Muscle layer of duodenum (tissue), 2 donors: Measurements from ENCODE around the gene CLEC18A.
"Not testable (repeated sequence)": the region's sequence is repeated elsewhere in the genome, so short reads cannot be mapped to it uniquely, and the experiment has no call there.

Source experiments
- H3K27ac ChIP-seq: one replicate; pipeline ENCODE4 v1.7.0; 2013; ENCODE audit warnings: mild to moderate bottlenecking, low read length
- H3K27me3 ChIP-seq: one replicate; pipeline ENCODE4 v1.7.0; 2013; ENCODE audit warnings: low read depth, mild to moderate bottlenecking, control low read depth, low read length
- H3K36me3 ChIP-seq, 2 donors: one replicate each; pipeline ENCODE4 v1.7.0; 2013; ENCODE audit warnings: low read length in 2 of 2, control low read depth in 1 of 2, mild to moderate bottlenecking in 1 of 2; ENCODE audit not compliant: insufficient read depth in 2 of 2, control insufficient read depth in 1 of 2
- H3K4me1 ChIP-seq, 2 donors: one replicate each; pipeline ENCODE4 v1.7.0; 2013; ENCODE audit warnings: low read length in 2 of 2, mild to moderate bottlenecking in 2 of 2, control low read depth in 1 of 2, moderate library complexity in 1 of 2; ENCODE audit not compliant: insufficient read depth in 2 of 2, control insufficient read depth in 1 of 2
- H3K4me3 ChIP-seq, 2 donors: one replicate each; pipeline ENCODE4 v1.7.0; 2013; ENCODE audit warnings: low read length in 2 of 2, low read depth in 1 of 2, mild to moderate bottlenecking in 1 of 2
- H3K9me3 ChIP-seq, 2 donors: one replicate each; pipeline ENCODE4 v1.7.0; 2013; ENCODE audit warnings: low read length in 2 of 2, control low read depth in 1 of 2, mild to moderate bottlenecking in 1 of 2; ENCODE audit not compliant: control insufficient read depth in 1 of 2
- donor health status: healthy.

The CLEC18A gene

DNA sequence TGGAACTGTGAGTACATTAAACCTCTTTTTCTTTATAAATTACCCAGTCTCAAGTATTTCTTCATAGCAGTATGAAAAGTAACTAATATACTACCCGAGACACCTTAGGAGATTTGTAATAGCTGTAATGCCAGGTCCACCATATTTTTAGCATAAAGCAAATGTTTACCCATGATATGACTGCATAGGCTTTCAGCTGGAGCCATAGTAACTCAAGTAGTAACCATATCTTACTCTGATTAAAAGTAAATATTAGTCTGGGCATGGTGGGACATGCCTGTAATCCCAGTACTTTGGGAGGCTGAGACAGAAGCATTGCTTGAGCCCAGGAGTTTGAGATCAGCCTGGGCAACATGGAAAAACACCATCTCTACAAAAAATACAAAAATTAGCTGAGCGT is 52.4 kb downstream of the CLEC18A start:
- H3K27ac ChIP-seq, H3K4me1 ChIP-seq, H3K27me3 ChIP-seq, H3K36me3 ChIP-seq, H3K9me3 ChIP-seq, H3K4me3 ChIP-seq: not testable (repeated sequence)

DNA sequence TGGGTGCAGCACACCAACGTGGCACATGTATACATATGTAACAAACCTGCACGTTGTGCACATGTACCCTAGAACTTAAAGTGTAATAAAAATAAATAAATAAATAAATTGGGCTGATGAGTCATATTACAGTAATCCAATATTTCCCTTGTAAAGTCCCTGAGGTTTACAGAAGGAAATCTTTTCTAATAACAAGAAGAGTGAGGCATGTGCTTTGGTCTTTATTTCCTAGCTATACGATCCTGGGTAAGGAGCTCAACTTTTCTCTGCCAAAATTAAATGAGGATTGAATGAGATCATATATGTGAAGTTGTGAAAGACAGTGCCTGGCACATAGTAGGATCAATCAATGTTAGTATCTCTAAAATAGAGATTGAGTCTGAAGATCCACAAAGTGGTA is 57.5 kb downstream of the CLEC18A start:
- H3K4me1 ChIP-seq, H3K27me3 ChIP-seq, H3K27ac ChIP-seq, H3K9me3 ChIP-seq, H3K4me3 ChIP-seq: not testable (repeated sequence)
- peaks cover 0 to 18% of the 10 kb centered on the region in 2 donors for H3K36me3 ChIP-seq

DNA sequence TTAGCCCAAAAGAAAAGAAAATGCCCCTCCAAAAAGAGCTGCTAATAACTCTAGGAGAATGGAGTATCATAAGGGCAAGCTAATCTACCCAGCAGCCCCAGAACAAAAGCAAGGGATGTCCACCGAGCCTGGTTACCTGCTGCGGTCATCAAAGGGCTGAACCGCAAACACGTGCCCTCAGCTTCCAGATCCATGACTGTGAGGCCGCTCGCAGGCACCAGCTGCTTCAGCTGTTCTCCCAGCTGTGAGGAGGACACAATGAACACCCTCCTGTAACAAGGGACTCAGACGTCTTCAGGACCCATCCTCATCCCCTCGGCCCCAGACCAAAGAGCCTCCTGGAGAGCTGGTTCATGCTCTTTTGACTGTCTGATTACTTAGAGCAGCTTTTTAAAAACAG is 59.5 kb downstream of the CLEC18A start:
- H3K27ac ChIP-seq, H3K9me3 ChIP-seq, H3K4me3 ChIP-seq, H3K4me1 ChIP-seq, H3K27me3 ChIP-seq: not testable (repeated sequence)
- peaks cover 0 to 18% of the 10 kb centered on the region in 2 donors for H3K36me3 ChIP-seq

DNA sequence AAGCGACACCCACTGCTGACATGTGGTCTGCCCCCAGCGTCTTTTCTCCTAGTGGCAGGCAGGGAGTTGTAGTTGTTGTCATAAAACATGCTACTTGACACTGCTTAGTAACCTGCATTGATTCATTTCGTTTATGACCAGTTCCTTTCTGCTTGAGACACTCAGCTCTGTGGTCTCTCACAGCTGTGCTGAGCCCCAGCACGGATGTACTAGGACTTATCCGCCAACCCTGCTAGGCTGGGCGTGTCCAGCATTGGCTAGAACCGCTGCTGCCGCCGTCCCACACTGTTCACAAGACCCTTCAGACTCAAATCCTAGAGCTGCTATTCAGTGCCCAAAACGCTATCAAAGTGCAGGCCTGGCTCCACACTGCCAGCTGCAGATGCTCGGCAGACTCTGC is 60.0 kb downstream of the CLEC18A start:
- H3K4me1 ChIP-seq, H3K27ac ChIP-seq, H3K4me3 ChIP-seq, H3K9me3 ChIP-seq, H3K27me3 ChIP-seq: not testable (repeated sequence)
- H3K36me3 ChIP-seq = peaks cover 0 to 18% of the 10 kb centered on the region in 2 donors

DNA sequence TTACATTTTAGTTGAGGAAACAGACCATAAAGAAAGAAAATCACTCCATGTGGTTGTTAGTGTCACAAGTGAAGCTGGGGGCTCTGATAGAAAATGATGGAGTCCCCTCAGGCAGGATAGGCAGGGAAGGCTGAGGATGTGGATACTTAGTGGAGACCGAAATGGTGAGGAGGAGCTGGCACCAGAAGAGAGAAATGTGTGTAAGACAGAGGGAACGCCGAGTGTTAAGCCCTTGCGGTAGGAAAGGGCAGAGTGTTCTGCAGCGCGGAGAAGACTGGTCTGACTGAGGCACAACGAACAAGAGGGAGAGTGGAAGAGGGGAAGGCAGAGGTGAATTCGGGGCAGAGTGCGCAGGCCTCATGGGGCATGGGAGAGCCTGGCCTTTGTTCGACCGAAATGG is 61.2 kb downstream of the CLEC18A start:
- peaks cover 0 to 22% of the 10 kb centered on the region in 2 donors for H3K36me3 ChIP-seq
- not testable (repeated sequence) for H3K4me3 ChIP-seq, H3K27me3 ChIP-seq, H3K27ac ChIP-seq, H3K4me1 ChIP-seq, H3K9me3 ChIP-seq

DNA sequence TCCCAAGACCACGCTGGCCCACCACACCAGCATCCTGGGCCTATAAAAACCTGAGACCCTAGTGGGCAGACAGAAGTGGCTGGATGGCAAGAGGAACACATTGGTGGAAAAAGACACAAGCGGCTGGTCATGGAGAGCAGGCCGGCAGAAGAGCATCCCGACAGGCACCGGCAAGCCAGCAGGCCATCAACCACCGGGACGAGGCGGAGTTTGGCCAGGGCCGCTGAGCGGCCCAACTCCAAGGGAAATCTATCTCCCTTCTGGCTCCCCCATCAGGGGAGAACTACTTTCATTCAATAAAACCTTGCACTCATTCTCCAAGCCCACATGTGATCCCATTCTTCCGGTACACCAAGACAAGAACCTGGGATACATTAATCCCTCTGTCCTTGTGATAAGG is 61.8 kb downstream of the CLEC18A start:
- H3K36me3 ChIP-seq = peaks cover 0 to 27% of the 10 kb centered on the region in 2 donors
- not testable (repeated sequence) for H3K4me1 ChIP-seq, H3K4me3 ChIP-seq, H3K27me3 ChIP-seq, H3K27ac ChIP-seq, H3K9me3 ChIP-seq
